Spinal cord (tissue), 10 donors: ENCODE results near the gene DTNBP1. TPM values are rescaled to one million over a fixed set of nuclear protein-coding genes. Genes with fewer than 3 reads are reported as not detected.

Source experiments
- DNase-seq, 6 donors: peaks; one replicate each; pipeline versions ENCODE4 v3.0.0 to v3.0.0-alpha.2; 2013 to 2015; ENCODE audit warnings: low spot score in 6 of 6, low read depth in 4 of 6
- H3K27ac ChIP-seq: one replicate; pipeline ENCODE4 v1.5.1; 2013; ENCODE audit warnings: low read depth, low read length, control low read depth
- H3K27me3 ChIP-seq: one replicate; pipeline ENCODE4 v1.6.1; 2013; ENCODE audit warnings: low read length; ENCODE audit not compliant: control insufficient read depth, insufficient read depth
- H3K36me3 ChIP-seq: one replicate; pipeline ENCODE4 v1.6.1; 2013; ENCODE audit warnings: low read length; ENCODE audit not compliant: control insufficient read depth, insufficient read depth
- H3K4me1 ChIP-seq: one replicate; pipeline ENCODE4 v1.6.1; 2013; ENCODE audit warnings: low read length; ENCODE audit not compliant: control insufficient read depth, insufficient read depth
- H3K4me3 ChIP-seq: one replicate; pipeline ENCODE4 v1.5.1; 2013; ENCODE audit warnings: low read depth, low read length, control low read depth
- H3K9me3 ChIP-seq: one replicate; pipeline ENCODE4 v1.6.1; 2013; ENCODE audit warnings: low read length; ENCODE audit not compliant: control insufficient read depth, insufficient read depth
- WGBS: methylation state at CpG from one replicate; pipeline ENCODE4 v1.1.5; 2013; ENCODE audit warnings: missing lambda C conversion rate; ENCODE audit not compliant: insufficient coverage; 5-methylcytosine and 5-hydroxymethylcytosine counted together
- polyA plus RNA-seq, 2 donors: library from polyadenylated mRNA; unstranded; fragments of 120-200 nt; gene quantifications; one replicate each; pipeline ENCODE4 v1.2.1, GENCODE V29; 2013; ENCODE audit not compliant: insufficient read length in 2 of 2
- total RNA-seq, 2 donors: library from RNA; depleted of rRNA in 1 of 2; stranded (reverse); fragments of 120-200 nt in 1 of 2; fragments of >200 nt in 1 of 2; gene quantifications; one replicate each; pipeline versions ENCODE4 v1.2.3 to v1.2.4, GENCODE V29; 2013 to 2014
- donor health status: healthy.

DTNBP1 gene
- total and polyA plus RNA-seq, 4 donors: 12.7 to 47.9 (median 33.8) TPM

GRCh38 chr6:15629487-15629886, 33.3 kb downstream of the DTNBP1 start:
- H3K27ac ChIP-seq: no peak overlapping the region
- no peaks in the 10 kb centered on the region for H3K36me3 ChIP-seq
- H3K27me3 ChIP-seq: no peaks in the 10 kb centered on the region
- H3K9me3 ChIP-seq: no peaks in the 10 kb centered on the region
- no peak overlapping the region for H3K4me3 ChIP-seq
- DNase-seq: no peak
- H3K4me1 ChIP-seq: no peaks in the 10 kb centered on the region

- no peaks in the 10 kb centered on the region for H3K4me1 ChIP-seq
- no peak for DNase-seq
- no CpG with 5 or more reads among the region's 7 CpGs for WGBS
Measured at GRCh38 chr6:15628499-15629131, 34.2 kb downstream of the DTNBP1 start.

GRCh38 chr6:15627821-15628220, 35.0 kb downstream of the DTNBP1 start:
- no peaks in the 10 kb centered on the region for H3K9me3 ChIP-seq
- H3K4me1 ChIP-seq: no peaks in the 10 kb centered on the region
- no peaks in the 10 kb centered on the region for H3K36me3 ChIP-seq
- H3K27ac ChIP-seq: no peak overlapping the region
- no peak overlapping the region for H3K4me3 ChIP-seq
- no peak for DNase-seq
- WGBS: no CpG with 5 or more reads among the region's 2 CpGs
- no peaks in the 10 kb centered on the region for H3K27me3 ChIP-seq

More at GRCh38 chr6:15628499-15629131, 34.2 kb downstream of the DTNBP1 start:
- Histone ChIP-seq H3K36me3 (no peaks in the 10 kb centered on the region), H3K9me3 (no peaks in the 10 kb centered on the region), H3K4me3 (no peak overlapping the region), H3K27me3 (no peaks in the 10 kb centered on the region), H3K27ac (no peak overlapping the region)

- Histone ChIP-seq H3K36me3 (no peaks in the 10 kb centered on the region), H3K27me3 (no peaks in the 10 kb centered on the region), H3K27ac (no peak overlapping the region), H3K4me1 (no peaks in the 10 kb centered on the region), H3K4me3 (no peak overlapping the region), H3K9me3 (no peaks in the 10 kb centered on the region)
- WGBS: 20% methylated on average over 1 of the region's 8 CpGs
- DNase-seq: peak in 2 of 6 donors; percentile 25 to 43
Measured at GRCh38 chr6:15626878-15627674, 35.8 kb downstream of the DTNBP1 start.

GRCh38 chr6:15626160-15626559, 36.7 kb downstream of the DTNBP1 start:
- H3K27ac ChIP-seq: no peak overlapping the region
- no peaks in the 10 kb centered on the region for H3K36me3 ChIP-seq
- no peaks in the 10 kb centered on the region for H3K9me3 ChIP-seq
- H3K4me3 ChIP-seq: no peak overlapping the region
- peaks cover 4% of the 10 kb centered on the region for H3K4me1 ChIP-seq
- DNase-seq: no peak
- WGBS: no CpG with 5 or more reads among the region's 1 CpG
- no peaks in the 10 kb centered on the region for H3K27me3 ChIP-seq

DNA sequence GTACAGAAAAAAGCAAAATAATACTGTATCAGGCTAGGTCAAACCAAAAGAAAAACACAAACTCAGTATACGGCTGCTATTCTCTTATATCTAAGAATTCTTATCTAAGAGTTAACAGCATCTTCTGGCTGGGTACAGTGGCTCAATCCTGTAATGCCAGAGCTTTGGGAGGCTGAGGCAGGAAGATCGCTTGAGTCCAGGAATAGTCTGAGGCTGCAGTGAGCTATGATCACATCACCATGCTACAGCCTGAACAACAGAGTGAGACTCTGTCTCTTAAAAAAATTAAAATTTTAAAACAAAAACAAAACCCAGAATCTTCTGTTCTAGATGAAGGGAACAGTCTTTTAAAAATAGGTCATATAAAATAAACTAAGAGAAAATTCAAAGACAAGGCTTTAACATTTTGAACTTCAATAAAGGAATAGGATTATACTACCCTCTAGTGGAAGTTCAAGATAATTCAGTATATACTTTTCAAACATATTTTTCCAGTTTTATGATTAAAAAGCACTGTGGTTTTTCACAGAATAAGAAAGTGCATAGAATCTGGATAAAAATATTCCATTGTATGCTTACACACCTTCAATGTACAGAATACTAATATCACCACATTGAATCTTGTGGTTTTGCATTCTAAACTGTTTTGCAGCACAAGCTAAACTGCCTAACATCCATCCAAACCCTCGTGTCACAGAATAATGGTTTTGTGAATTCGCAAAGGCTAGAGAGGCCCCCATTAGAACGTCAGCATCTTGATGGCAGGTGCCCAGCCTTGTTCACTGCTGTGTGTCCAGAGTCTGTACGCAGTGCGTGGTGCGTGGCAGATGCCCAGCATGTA, 39.3 kb downstream of the DTNBP1 start:
- no peaks in the 10 kb centered on the region for H3K9me3 ChIP-seq
- H3K4me1 ChIP-seq: peaks cover 4% of the 10 kb centered on the region
- no peaks in the 10 kb centered on the region for H3K36me3 ChIP-seq
- H3K4me3 ChIP-seq: no peak overlapping the region
- WGBS: 72% methylated on average over 6 of the region's 8 CpGs
- H3K27me3 ChIP-seq: no peaks in the 10 kb centered on the region
- DNase-seq: peak in 4 of 6 donors; percentile 37 to 83 (median 54)
- H3K27ac ChIP-seq: no peak overlapping the region

DNA sequence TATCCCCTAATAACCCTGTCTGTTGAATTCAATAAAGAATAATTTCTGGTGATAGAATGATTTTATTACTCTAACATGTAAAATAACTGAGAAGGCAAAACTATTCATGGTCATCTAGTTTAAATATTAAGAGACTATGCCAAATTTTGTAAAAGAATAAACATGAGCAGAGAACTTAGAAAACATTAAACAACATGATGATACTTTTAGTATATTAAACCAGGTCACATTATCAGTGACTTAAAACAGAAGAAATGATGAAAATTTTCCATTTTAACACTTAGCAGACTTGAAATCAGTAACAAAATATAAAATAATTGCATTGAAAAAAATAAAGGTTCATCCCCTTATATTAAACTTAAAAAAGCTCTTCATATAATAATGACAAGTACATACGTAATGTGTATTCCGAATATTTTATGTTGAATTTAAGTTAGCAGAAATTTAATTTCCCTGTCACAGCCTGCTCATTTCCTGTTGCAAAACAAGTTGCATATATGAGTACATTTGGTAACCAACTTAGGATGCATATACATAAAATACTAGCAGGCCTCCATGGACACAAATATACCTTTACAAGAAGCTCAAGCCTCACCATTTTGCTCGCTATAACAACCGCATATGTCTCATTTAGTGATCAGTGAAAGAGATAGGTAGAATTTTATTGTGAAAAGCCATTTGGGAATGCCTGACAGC, 40.6 kb downstream of the DTNBP1 start:
- WGBS: no CpG with 5 or more reads among the region's 4 CpGs
- DNase-seq: peak in 1 of 6 donors; percentile 32
- H3K27ac ChIP-seq: no peak overlapping the region

DNA sequence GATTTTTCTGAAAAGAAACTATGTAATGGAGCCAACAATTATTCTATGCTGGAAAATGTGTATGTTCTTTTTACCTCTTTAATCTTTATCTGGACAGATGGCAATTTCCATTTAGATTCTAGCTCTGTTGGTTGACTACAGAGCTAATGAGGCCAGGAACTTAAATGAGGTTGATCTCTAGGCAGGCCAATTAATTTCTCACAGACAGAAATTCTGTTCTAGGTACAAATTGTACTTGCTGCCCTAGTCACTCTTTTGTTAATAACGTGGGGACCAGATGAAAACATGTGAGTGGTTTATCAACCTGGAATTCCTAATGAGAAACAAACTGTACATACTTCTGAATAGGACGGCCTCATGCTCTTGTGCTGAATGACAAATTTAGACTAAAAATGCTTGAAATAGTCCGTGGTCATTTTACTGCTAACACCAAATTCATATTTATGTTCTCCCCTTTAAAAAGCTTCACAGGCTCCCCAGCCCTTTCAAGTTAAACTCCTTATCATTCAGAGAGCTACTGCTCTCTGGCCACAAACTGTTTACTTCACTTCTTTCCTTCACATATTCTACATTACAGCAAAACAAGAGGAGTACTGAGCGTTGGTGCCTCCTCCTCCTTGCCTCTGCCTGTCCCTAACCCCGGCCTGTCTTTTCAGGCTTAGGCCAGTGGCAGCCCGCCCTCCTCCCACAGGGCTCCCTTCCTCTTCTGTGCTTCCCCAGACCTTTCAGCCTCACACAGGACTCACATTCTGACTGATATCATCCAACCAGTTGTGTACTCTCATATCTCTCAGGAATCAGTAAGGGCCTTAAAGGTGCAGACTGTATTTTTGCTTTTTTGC, 41.4 kb downstream of the DTNBP1 start:
- Histone ChIP-seq H3K9me3 (no peaks in the 10 kb centered on the region), H3K27me3 (no peaks in the 10 kb centered on the region), H3K4me1 (peaks cover 4% of the 10 kb centered on the region), H3K27ac (no peak overlapping the region), H3K4me3 (no peak overlapping the region), H3K36me3 (no peaks in the 10 kb centered on the region)
- WGBS: 43% methylated on average over 5 of the region's 6 CpGs
- peak in 2 of 6 donors; percentile 34 to 69 for DNase-seq

More for the DNA sequence above, 40.6 kb downstream of the DTNBP1 start:
- Histone ChIP-seq H3K27me3 (no peaks in the 10 kb centered on the region), H3K4me1 (peaks cover 4% of the 10 kb centered on the region), H3K9me3 (no peaks in the 10 kb centered on the region), H3K36me3 (no peaks in the 10 kb centered on the region), H3K4me3 (no peak overlapping the region)
